Neural progenitor cell (in vitro differentiated cells): ENCODE results near the gene CYTL1. TPM values are rescaled to one million over a fixed set of nuclear protein-coding genes. Genes with fewer than 3 reads are reported as not detected.
A peak's percentile ranks its signal among the peaks of the same experiment; 100 is the strongest.

ENCODE experiments used
- DNase-seq: peaks from one replicate; pipeline ENCODE4 v3.0.0-alpha.2; 2016; ENCODE audit warnings: low spot score
- H2AFZ ChIP-seq: fragments of 200-600 bp; sonication (generic); replicated peaks from 2 replicates; pipeline ENCODE4 v1.6.1; 2016; ENCODE audit warnings: antibody characterized with exemption
- H3F3A ChIP-seq: fragments of 200-600 bp; sonication (generic); 2 replicates; pipeline ENCODE4 v1.6.1; 2016; ENCODE audit warnings: antibody characterized with exemption, low read depth
- H3K27ac ChIP-seq: fragments of 200-600 bp; sonication (generic); 2 replicates; pipeline ENCODE4 v1.5.1; 2016; ENCODE audit warnings: mild to moderate bottlenecking
- H3K27me3 ChIP-seq: fragments of 200-600 bp; sonication (generic); 2 replicates; pipeline ENCODE4 v1.6.1; 2016; ENCODE audit warnings: mild to moderate bottlenecking, moderate library complexity
- H3K36me3 ChIP-seq: fragments of 200-600 bp; sonication (generic); 2 replicates; pipeline ENCODE4 v1.5.1; 2016
- H3K4me1 ChIP-seq: fragments of 200-600 bp; sonication (generic); 2 replicates; pipeline ENCODE4 v1.6.1; 2016; ENCODE audit warnings: mixed run types
- H3K4me2 ChIP-seq: fragments of 200-600 bp; sonication (generic); 2 replicates; pipeline ENCODE4 v1.6.1; 2016
- H3K4me3 ChIP-seq: fragments of 200-600 bp; sonication (generic); 2 replicates; pipeline ENCODE4 v1.5.1; 2016
- H3K79me2 ChIP-seq: fragments of 200-600 bp; sonication (generic); 2 replicates; pipeline ENCODE4 v1.6.1; 2016; ENCODE audit warnings: low read depth
- H3K9ac ChIP-seq: fragments of 200-600 bp; sonication (generic); 2 replicates; pipeline ENCODE4 v1.6.1; 2016
- H3K9me3 ChIP-seq: fragments of 200-600 bp; sonication (generic); 2 replicates; pipeline ENCODE4 v1.5.1; 2016; ENCODE audit warnings: low read depth
- H4K20me1 ChIP-seq: fragments of 200-600 bp; sonication (generic); 2 replicates; pipeline ENCODE4 v1.6.1; 2016; ENCODE audit warnings: low read depth
- H3K27ac Mint-ChIP-seq: 3 replicates; pipeline ENCODE4 v1.8.0; 2021; ENCODE audit warnings: mixed read lengths
- H3K27me3 Mint-ChIP-seq: 2 replicates; pipeline ENCODE4 v1.8.0; 2022; ENCODE audit warnings: low read depth, mild to moderate bottlenecking, inconsistent platforms, moderate library complexity, mixed read lengths; ENCODE audit not compliant: insufficient read depth
- H3K36me3 Mint-ChIP-seq: 3 replicates; pipeline ENCODE4 v1.8.0; 2021; ENCODE audit warnings: mixed read lengths
- H3K4me1 Mint-ChIP-seq: 3 replicates; pipeline ENCODE4 v1.8.0; 2021; ENCODE audit warnings: mixed read lengths
- H3K4me3 Mint-ChIP-seq: 3 replicates; pipeline ENCODE4 v1.8.0; 2021; ENCODE audit warnings: mild to moderate bottlenecking, moderate library complexity, mixed read lengths
- H3K9me3 Mint-ChIP-seq: 3 replicates; pipeline ENCODE4 v1.8.0; 2020; ENCODE audit warnings: mixed read lengths
- CTCF ChIP-seq: fragments of 200-600 bp; sonication (generic); IDR thresholded peaks from 2 replicates; pipeline ENCODE4 v1.5.1; 2017; ENCODE audit warnings: antibody characterized with exemption, mild to moderate bottlenecking
- EZH2 ChIP-seq: fragments of 200-600 bp; sonication (generic); IDR thresholded peaks from 2 replicates; pipeline ENCODE4 v1.6.1; 2017; ENCODE audit warnings: antibody characterized with exemption, mild to moderate bottlenecking, moderate library complexity
- EZH2phosphoT487 ChIP-seq: fragments of 200-600 bp; sonication (generic); IDR thresholded peaks from 2 replicates; pipeline ENCODE4 v1.6.1; 2017; ENCODE audit warnings: antibody characterized with exemption
- total RNA-seq: library from RNA; depleted of rRNA; stranded (reverse); fragments of >200 nt; gene quantifications from 2 replicates; pipeline ENCODE4 v1.2.3, GENCODE V29; 2015; ENCODE audit warnings: low replicate concordance

The CYTL1 gene
- total RNA-seq, 1 donor from 2014 or later: 3.1 TPM

- no peak for DNase-seq
- H3K27me3 Mint-ChIP-seq: no peaks in the 10 kb centered on the region
- no peaks in the 10 kb centered on the region for H3K9me3 Mint-ChIP-seq
- no peak for TF ChIP-seq EZH2
- no peak for TF ChIP-seq CTCF
- TF ChIP-seq EZH2phosphoT487: no peak
- H2AFZ ChIP-seq: no peak overlapping the region
- H3K4me2 ChIP-seq: no peak overlapping the region
- H3K4me1 ChIP-seq: no peaks in the 10 kb centered on the region
- H3K27ac ChIP-seq: no peak overlapping the region
- no peaks in the 10 kb centered on the region for H3K36me3 ChIP-seq
- H3K4me1 Mint-ChIP-seq: peaks cover 27% of the 10 kb centered on the region
- no peak overlapping the region for H3K9ac ChIP-seq
- H3K27me3 ChIP-seq: no peaks in the 10 kb centered on the region
- no peak overlapping the region for H3K4me3 Mint-ChIP-seq
- no peaks in the 10 kb centered on the region for H3K79me2 ChIP-seq
- H3K27ac Mint-ChIP-seq: no peak overlapping the region
- no peaks in the 10 kb centered on the region for H3F3A ChIP-seq
- no peaks in the 10 kb centered on the region for H4K20me1 ChIP-seq
- no peaks in the 10 kb centered on the region for H3K36me3 Mint-ChIP-seq
- no peak overlapping the region for H3K4me3 ChIP-seq
- H3K9me3 ChIP-seq: no peaks in the 10 kb centered on the region
Observed at GRCh38 chr4:5034206-5034605, 14.9 kb upstream of the CYTL1 start.

GRCh38 chr4:5033281-5033841 is 14.1 kb upstream of the CYTL1 start:
- no peak overlapping the region for H3K4me2 ChIP-seq
- H3K9ac ChIP-seq: no peak overlapping the region
- no peaks in the 10 kb centered on the region for H3F3A ChIP-seq
- H3K4me1 Mint-ChIP-seq: peaks cover 27% of the 10 kb centered on the region
- no peak overlapping the region for H3K4me3 ChIP-seq
- H3K9me3 ChIP-seq: no peaks in the 10 kb centered on the region
- no peaks in the 10 kb centered on the region for H3K79me2 ChIP-seq
- H4K20me1 ChIP-seq: no peaks in the 10 kb centered on the region
- DNase-seq: no peak
- no peak overlapping the region for H3K4me3 Mint-ChIP-seq
- H3K27ac ChIP-seq: no peak overlapping the region
- peak overlapping the region; percentile 50 for H2AFZ ChIP-seq
- no peak overlapping the region for H3K27ac Mint-ChIP-seq
- no peaks in the 10 kb centered on the region for H3K9me3 Mint-ChIP-seq
- no peaks in the 10 kb centered on the region for H3K36me3 ChIP-seq
- no peaks in the 10 kb centered on the region for H3K27me3 Mint-ChIP-seq
- no peaks in the 10 kb centered on the region for H3K27me3 ChIP-seq
- H3K4me1 ChIP-seq: no peaks in the 10 kb centered on the region
- TF ChIP-seq CTCF (no peak), EZH2 (no peak), EZH2phosphoT487 (no peak)
- no peaks in the 10 kb centered on the region for H3K36me3 Mint-ChIP-seq

GRCh38 chr4:5032813-5033212 is 13.6 kb upstream of the CYTL1 start:
- H3K4me2 ChIP-seq: no peak overlapping the region
- H3K4me3 ChIP-seq: no peak overlapping the region
- H2AFZ ChIP-seq: no peak overlapping the region
- H3K9me3 ChIP-seq: no peaks in the 10 kb centered on the region
- H3K27me3 Mint-ChIP-seq: peaks cover under 1% of the 10 kb centered on the region
- H4K20me1 ChIP-seq: no peaks in the 10 kb centered on the region
- H3K4me1 ChIP-seq: no peaks in the 10 kb centered on the region
- H3K27ac ChIP-seq: no peak overlapping the region
- H3F3A ChIP-seq: no peaks in the 10 kb centered on the region
- DNase-seq: no peak
- no peak for TF ChIP-seq EZH2
- no peak for TF ChIP-seq EZH2phosphoT487
- TF ChIP-seq CTCF: no peak
- H3K36me3 Mint-ChIP-seq: no peaks in the 10 kb centered on the region
- no peak overlapping the region for H3K9ac ChIP-seq
- H3K9me3 Mint-ChIP-seq: no peaks in the 10 kb centered on the region
- peaks cover 27% of the 10 kb centered on the region for H3K4me1 Mint-ChIP-seq
- no peak overlapping the region for H3K27ac Mint-ChIP-seq
- no peaks in the 10 kb centered on the region for H3K27me3 ChIP-seq
- H3K36me3 ChIP-seq: no peaks in the 10 kb centered on the region
- no peak overlapping the region for H3K4me3 Mint-ChIP-seq
- no peaks in the 10 kb centered on the region for H3K79me2 ChIP-seq
